Heart right ventricle (tissue), 16 donors: ENCODE data around the gene WIPF2. TPM values are rescaled to one million over a fixed set of nuclear protein-coding genes. Genes with fewer than 3 reads are reported as not detected.

Experiments
- ATAC-seq, 8 donors: fragments of 200-7000 bp; cut with Tn5 transposase; one replicate each; pipeline ENCODE4 v1.9.1; 2020; ENCODE audit warnings: mild to moderate bottlenecking in 8 of 8, moderate library complexity in 8 of 8, moderate number of reproducible peaks in 1 of 8
- DNase-seq, 2 donors: peaks; one replicate each; pipeline ENCODE4 v3.0.0-alpha.2; 2020
- H3K27ac ChIP-seq, 10 donors: fragments of 200-600 bp; sonication (generic) in 2 of 10; one replicate each; pipeline versions ENCODE4 v1.5.0 to v1.8.0; 2020 to 2022; ENCODE audit warnings: mild to moderate bottlenecking in 3 of 10
- H3K27me3 ChIP-seq, 7 donors: fragments of 200-600 bp; one replicate each; pipeline ENCODE4 v1.8.0; 2021 to 2022; ENCODE audit warnings: mild to moderate bottlenecking in 2 of 7
- H3K36me3 ChIP-seq, 9 donors: fragments of 200-600 bp; sonication (generic) in 1 of 9; one replicate each; pipeline versions ENCODE4 v1.5.0 to v1.8.0; 2020 to 2022; ENCODE audit warnings: mild to moderate bottlenecking in 2 of 9
- H3K4me1 ChIP-seq, 9 donors: fragments of 200-600 bp; sonication (generic) in 1 of 9; one replicate each; pipeline versions ENCODE4 v1.5.0 to v1.8.0; 2020 to 2022; ENCODE audit warnings: mild to moderate bottlenecking in 4 of 9
- H3K4me3 ChIP-seq, 10 donors: fragments of 200-600 bp; sonication (generic) in 2 of 10; one replicate each; pipeline versions ENCODE4 v1.5.0 to v1.8.0; 2020 to 2022; ENCODE audit warnings: mild to moderate bottlenecking in 7 of 10, moderate library complexity in 2 of 10
- H3K9me3 ChIP-seq, 11 donors: fragments of 200-600 bp in 10 of 11; sonication (generic) in 2 of 11; one replicate each; pipeline versions ENCODE4 v1.5.0 to v1.8.0; 2013 to 2022; ENCODE audit warnings: mild to moderate bottlenecking in 2 of 11, control low read depth in 1 of 11, moderate library complexity in 1 of 11
- WGBS, 2 donors: extraction: QIAGEN DNeasy Blood & Tissue Kit; methylation state at CpG; one replicate each; pipeline ENCODE4 v1.1.7; 2013; ENCODE audit warnings: inconsistent platforms in 1 of 2; 5-methylcytosine and 5-hydroxymethylcytosine counted together
- intact Hi-C, 10 donors: fragments of 100-400 bp; cut with DNase I; formaldehyde crosslinking; loops; one replicate each; pipeline versions ENCODE4 v1.11.1 to v1.14.2; 2022
- polyA plus RNA-seq, 2 donors: library from polyadenylated mRNA; stranded (reverse); fragments of 200-250 nt; gene quantifications; one replicate each; pipeline ENCODE4 v1.2.3, GENCODE V29; 2013
- total RNA-seq, 10 donors: library from RNA; stranded (reverse); fragmentation: NEBNext Ultra II Directional in 3 of 10; extraction: Animal tissue kit (Norgen Biotek cat#: 25700) in 3 of 10; gene quantifications; one replicate each; pipeline versions ENCODE4 v1.2.1 to v1.2.4, GENCODE V29; 2021 to 2023
- TF ChIP-seq, protein P1 (sequence below), 9 donors: fragments of 200-600 bp; sonication (generic) in 2 of 9; IDR thresholded peaks; one replicate each; pipeline versions ENCODE4 v1.5.0 to v1.8.0; 2021 to 2022; ENCODE audit warnings: antibody characterized with exemption in 9 of 9, mild to moderate bottlenecking in 5 of 9, moderate library complexity in 1 of 9
- donor health status: Arrhythmogenic right ventricular cardiomyopathy.
- donor health status: ischemic (EF 13 %, LVEDD 7.1; RV severe dilation, severe dysfunction).
- donor health status: healthy with polysubstance abuse.
- donor health status: DM: no; HTN: yes; CAD: no.
- donor health status: DM: no; HTN: no; CAD: no.
- donor health status: ischemic (EF 25% LVEDD 6.9; RV normal size, moderate dysfunction).
- donor health status: ischemic (EF 25% LVEDD 5.7; RV mildly dilated, moderate dysfunction).
- donor health status: healthy.
- donor health status: DM: yes; HTN: yes; CAD: no.
- donor health status: Ischemic cardiomyopathy.
- donor health status: ischemic (EF 35%, LVEDD 5.7; RV mildly dilated, moderate dysfunction).
- donor health status: nonischemic (EF 11% LVEDD 7.7; RV severe dilation, severe dysfunction).
- donor health status: DM: yes; HTN: yes; CAD: no.
- donor health status: PGD.
- donor health status: ischemic (EF 29% LVEDD 5.4; RV normal size, mild dysfunction).
- donor health status: nonischemic (EF 23%, LVEDD 6.1; RV moderate dilation, normal function).

WIPF2 gene
- total and polyA plus RNA-seq, 12 donors, result 5.1 to 16.0 (median 12.5) TPM

DNA sequence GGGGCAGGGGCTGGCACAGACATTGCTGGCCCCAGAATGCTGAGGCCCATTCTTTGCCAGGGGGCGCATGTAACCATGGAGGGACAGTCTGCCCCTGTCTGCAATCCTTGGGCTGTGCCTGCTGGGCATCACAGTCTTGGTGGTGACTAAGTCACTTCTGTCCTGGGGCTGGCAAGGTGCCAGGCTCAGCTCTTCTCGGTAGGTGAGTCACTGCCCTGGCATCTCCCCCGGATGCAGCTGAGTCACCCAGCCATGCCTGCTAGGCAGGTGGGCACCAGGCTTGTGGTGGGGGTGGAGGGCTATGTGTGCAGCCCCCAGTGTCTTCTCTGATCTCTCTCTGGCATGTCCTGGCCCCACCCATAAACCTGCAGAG is 95.5 kb downstream of the WIPF2 start:
- Histone ChIP-seq H3K4me1 (peaks cover 52 to 96% (median 90%) of the 10 kb centered on the region in 9 donors), H3K4me3 (no peak overlapping the region), H3K9me3 (no peaks in the 10 kb centered on the region), H3K36me3 (no peaks in the 10 kb centered on the region), H3K27ac (peak overlapping the region in 9 of 10 donors; percentile 76 to 98 (median 97)), H3K27me3 (no peaks in the 10 kb centered on the region)
- intact Hi-C loops, result loop anchor here in 1 of 10 donors (5.0 kb wide), 1 partner anchor 33 kb away; no protein-coding TSS in a partner anchor
- ATAC-seq, result peak in 5 of 8 donors; percentile 5 to 39 (median 28)
- DNase-seq, result peak; percentile 82 to 85
- WGBS, 2 donors, result 24 to 33% methylated on average over 3 of the region's 3 CpGs
- TF ChIP-seq, protein P1, sequence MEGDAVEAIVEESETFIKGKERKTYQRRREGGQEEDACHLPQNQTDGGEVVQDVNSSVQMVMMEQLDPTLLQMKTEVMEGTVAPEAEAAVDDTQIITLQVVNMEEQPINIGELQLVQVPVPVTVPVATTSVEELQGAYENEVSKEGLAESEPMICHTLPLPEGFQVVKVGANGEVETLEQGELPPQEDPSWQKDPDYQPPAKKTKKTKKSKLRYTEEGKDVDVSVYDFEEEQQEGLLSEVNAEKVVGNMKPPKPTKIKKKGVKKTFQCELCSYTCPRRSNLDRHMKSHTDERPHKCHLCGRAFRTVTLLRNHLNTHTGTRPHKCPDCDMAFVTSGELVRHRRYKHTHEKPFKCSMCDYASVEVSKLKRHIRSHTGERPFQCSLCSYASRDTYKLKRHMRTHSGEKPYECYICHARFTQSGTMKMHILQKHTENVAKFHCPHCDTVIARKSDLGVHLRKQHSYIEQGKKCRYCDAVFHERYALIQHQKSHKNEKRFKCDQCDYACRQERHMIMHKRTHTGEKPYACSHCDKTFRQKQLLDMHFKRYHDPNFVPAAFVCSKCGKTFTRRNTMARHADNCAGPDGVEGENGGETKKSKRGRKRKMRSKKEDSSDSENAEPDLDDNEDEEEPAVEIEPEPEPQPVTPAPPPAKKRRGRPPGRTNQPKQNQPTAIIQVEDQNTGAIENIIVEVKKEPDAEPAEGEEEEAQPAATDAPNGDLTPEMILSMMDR (IDR thresholded peaks at IDR 0.05), result peak in 2 of 9 donors; percentile 16 to 23

DNA sequence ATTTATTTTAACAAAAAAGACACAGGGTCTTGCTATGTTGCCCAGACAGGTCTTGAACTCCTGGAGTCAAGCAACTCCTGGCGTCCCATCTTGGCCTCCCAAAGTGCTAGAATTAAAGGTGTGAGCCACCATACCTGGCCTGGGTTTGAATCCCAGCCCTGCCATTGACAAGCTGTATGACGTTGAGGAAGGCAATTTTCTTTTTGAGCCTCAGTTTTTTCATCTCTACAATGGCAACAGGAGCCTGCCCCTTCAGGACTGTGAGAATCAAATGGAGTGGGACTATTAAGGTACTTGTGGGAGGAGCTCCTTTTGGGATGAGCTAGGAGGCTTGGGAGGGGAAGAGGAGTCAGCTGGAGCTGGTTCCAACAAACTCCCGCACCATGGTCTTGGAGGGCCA is 96.1 kb downstream of the WIPF2 start:
- intact Hi-C loops, result no loop called here
- no peak for DNase-seq

DNA sequence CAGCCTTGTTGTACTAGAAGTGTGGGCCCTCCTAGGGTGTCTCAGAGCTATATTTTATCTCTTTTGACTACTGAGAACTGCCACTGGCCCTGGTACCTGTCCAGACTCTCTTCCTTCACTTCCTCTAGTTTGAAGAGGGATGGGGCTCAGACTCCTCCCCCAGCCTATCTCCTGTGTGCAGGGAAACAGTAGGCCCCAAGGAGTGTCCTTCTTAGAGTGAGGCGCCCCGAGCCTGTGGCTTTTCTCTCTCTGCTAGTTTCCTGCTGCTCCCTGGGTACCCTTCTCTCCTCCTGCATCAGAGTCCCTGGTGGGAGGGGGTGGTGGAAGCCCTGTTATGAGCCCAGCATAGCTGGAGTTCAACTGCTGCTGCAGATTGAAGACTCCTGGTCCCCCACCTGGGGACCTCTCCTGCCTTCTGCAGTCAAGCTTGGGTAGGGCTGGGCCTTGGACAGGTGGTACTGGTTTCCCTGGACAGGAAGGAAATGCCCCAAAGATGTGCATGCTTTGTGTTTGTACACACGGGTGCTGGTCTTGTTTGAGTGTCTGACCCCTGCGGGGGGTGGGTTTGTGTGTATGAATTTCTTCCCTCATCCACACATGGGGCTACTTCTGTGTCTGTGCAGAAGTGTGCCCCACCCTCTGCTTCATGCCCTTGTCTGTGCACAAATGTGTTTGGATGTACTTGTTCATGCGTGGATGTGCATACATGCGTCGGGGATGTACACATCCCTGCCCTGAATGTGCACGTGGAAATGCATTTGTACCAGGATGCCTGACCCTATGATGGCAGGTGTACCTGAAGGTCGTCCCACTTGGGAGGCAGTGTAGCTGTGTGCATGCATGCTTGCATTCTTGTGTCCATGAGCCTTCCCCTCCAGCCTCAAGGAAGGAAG is 96.8 kb downstream of the WIPF2 start:
- TF ChIP-seq, protein P1 (IDR thresholded peaks at IDR 0.05), result no peak
- intact Hi-C loops, result loop anchor here in 1 of 10 donors (2.0 kb wide), 1 partner anchor 27 kb away; no protein-coding TSS in a partner anchor
- H3K4me1 ChIP-seq, result peaks cover 50 to 96% (median 90%) of the 10 kb centered on the region in 9 donors
- ATAC-seq (no peak), DNase-seq (no peak)
- H3K27me3 ChIP-seq, result no peaks in the 10 kb centered on the region
- H3K9me3 ChIP-seq, result no peaks in the 10 kb centered on the region
- H3K27ac ChIP-seq, result peak overlapping the region in 9 of 10 donors; percentile 84 to 98 (median 97)
- 45 to 53% methylated on average over 9 of the region's 9 CpGs for WGBS, 2 donors
- H3K36me3 ChIP-seq, result no peaks in the 10 kb centered on the region
- H3K4me3 ChIP-seq, result peak overlapping the region in 6 of 10 donors; percentile 89 to 99 (median 98)

More for the DNA sequence above, 96.1 kb downstream of the WIPF2 start:
- Histone ChIP-seq H3K27me3 (no peaks in the 10 kb centered on the region), H3K27ac (peak overlapping the region in 8 of 10 donors; percentile 76 to 98 (median 98)), H3K9me3 (no peaks in the 10 kb centered on the region), H3K4me3 (no peak overlapping the region), H3K4me1 (peaks cover 50 to 96% (median 90%) of the 10 kb centered on the region in 9 donors), H3K36me3 (no peaks in the 10 kb centered on the region)
- WGBS, 2 donors, result 85 to 90% methylated on average over 3 of the region's 3 CpGs
- TF ChIP-seq, protein P1 (IDR thresholded peaks at IDR 0.05), result no peak
- ATAC-seq, result no peak

DNA sequence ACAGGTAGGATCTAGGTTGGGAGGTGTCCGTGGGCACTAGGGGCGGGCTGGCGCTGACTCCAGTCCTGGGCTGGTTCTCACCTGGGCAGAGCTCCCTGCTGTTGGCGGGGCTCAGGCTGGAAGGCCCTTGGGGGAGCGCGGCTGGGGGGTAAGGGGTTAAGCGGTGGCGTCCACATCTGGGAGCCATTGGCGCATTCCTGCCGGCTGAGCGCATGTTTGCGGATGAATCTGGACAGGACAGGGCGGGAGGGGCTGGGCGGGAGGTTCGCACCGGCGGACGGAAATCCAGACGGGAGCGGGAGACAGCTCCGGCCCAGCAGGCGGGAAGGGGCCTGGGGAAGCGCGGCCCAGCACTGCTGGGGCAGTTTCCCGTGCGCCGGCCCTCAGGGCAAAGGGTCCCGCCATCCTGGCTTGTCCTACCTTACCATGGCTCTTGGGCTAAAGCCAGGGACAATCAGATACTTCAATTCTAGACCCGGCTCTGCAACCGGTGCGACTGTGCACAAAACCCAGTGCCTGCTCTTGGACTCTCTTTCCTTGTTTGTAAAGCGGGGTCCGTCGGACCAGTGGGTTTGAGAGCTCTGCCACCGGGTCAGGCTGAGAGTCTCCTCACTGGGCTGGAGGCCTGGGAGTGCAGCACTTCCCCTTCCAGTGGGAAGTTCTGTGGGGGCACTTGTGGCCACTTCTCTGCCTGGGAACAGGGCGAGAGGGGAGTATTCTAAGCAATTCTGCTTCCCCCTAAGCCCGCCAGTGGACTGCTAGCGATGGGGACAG is 97.7 kb downstream of the WIPF2 start:
- Histone ChIP-seq H3K4me3 (peak overlapping the region in 9 of 10 donors; percentile 36 to 99 (median 90)), H3K27ac (peak overlapping the region; percentile 66 to 98 (median 96)), H3K36me3 (no peaks in the 10 kb centered on the region), H3K27me3 (no peaks in the 10 kb centered on the region), H3K9me3 (no peaks in the 10 kb centered on the region), H3K4me1 (peaks cover 49 to 96% (median 90%) of the 10 kb centered on the region in 9 donors)
- DNase-seq (peak; percentile 77 to 81), ATAC-seq (peak; percentile 0 to 56 (median 38))
- TF ChIP-seq, protein P1 (IDR thresholded peaks at IDR 0.05), result no peak
- intact Hi-C loops, result loop anchor here in 1 of 10 donors (2.0 kb wide), 1 partner anchor 26 kb away; no protein-coding TSS in a partner anchor
- WGBS, 2 donors, result 7 to 12% methylated on average over 38 of the region's 38 CpGs
